Urinary bladder (tissue), 4 donors: ENCODE data around the gene SLC18A3. TPM values are rescaled to one million over a fixed set of nuclear protein-coding genes. Genes with fewer than 3 reads are reported as not detected.

Experiments used
- DNase-seq: peaks from one replicate; pipeline ENCODE4 v3.0.0-alpha.2; 2015; ENCODE audit errors: extremely low spot score
- H3K27ac ChIP-seq: one replicate; pipeline ENCODE4 v1.5.1; 2013; ENCODE audit warnings: low read depth, mild to moderate bottlenecking, moderate library complexity
- H3K36me3 ChIP-seq: one replicate; pipeline ENCODE4 v1.6.1; 2013; ENCODE audit warnings: mild to moderate bottlenecking, moderate library complexity; ENCODE audit not compliant: insufficient read depth
- H3K4me1 ChIP-seq: one replicate; pipeline ENCODE4 v1.6.1; 2013; ENCODE audit warnings: mild to moderate bottlenecking, moderate library complexity; ENCODE audit not compliant: insufficient read depth
- H3K4me3 ChIP-seq: one replicate; pipeline ENCODE4 v1.5.1; 2013; ENCODE audit warnings: low read depth, low read length
- WGBS: extraction: QIAGEN DNeasy Blood & Tissue Kit; methylation state at CpG from one replicate; pipeline ENCODE4 v1.1.7; 2013; 5-methylcytosine and 5-hydroxymethylcytosine counted together
- polyA plus RNA-seq: library from polyadenylated mRNA; stranded (reverse); fragments of 200-250 nt; gene quantifications from one replicate; pipeline ENCODE4 v1.2.3, GENCODE V29; 2013
- total RNA-seq: library from RNA; depleted of rRNA; stranded (reverse); fragments of >200 nt; gene quantifications from one replicate; pipeline ENCODE4 v1.2.3, GENCODE V29; 2014
- donor health status: healthy with polysubstance abuse.
- donor health status: healthy.

The SLC18A3 gene
- total and polyA plus RNA-seq, 2 donors: 0.11 to 0.70 TPM

DNA sequence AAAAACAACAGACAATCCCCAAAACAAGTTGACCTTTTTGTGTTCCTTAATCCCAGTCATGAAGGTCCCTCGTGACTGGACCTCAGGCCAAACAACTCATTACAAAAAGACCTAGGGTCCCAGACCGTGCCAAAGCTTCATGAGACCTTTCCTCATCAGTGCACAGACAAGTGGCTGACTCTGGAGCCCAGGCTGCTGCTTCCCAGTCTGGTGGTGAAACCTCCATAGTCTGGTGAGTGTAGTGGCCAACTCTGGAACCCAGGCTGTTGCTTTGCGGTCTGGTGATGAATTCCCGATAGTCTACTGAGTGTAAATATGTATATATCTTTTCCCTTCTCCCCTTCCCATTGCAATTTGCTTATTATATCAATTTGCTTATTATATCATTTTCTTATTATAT, 22.1 kb upstream of the SLC18A3 start:
- no peak for DNase-seq

GRCh38 chr10:49592726-49593563, 17.2 kb upstream of the SLC18A3 start:
- Histone ChIP-seq H3K27ac (no peak overlapping the region), H3K4me3 (no peak overlapping the region), H3K36me3 (no peaks in the 10 kb centered on the region), H3K4me1 (no peaks in the 10 kb centered on the region)
- no peak for DNase-seq
- 36% methylated on average over 9 of the region's 9 CpGs for WGBS

More for the DNA sequence above, 22.1 kb upstream of the SLC18A3 start:
- no peaks in the 10 kb centered on the region for H3K4me1 ChIP-seq
- no peaks in the 10 kb centered on the region for H3K36me3 ChIP-seq
- H3K27ac ChIP-seq: no peak overlapping the region
- no peak overlapping the region for H3K4me3 ChIP-seq
- 76% methylated on average over 4 of the region's 4 CpGs for WGBS

- WGBS: 83% methylated on average over 6 of the region's 6 CpGs
- Histone ChIP-seq H3K36me3 (no peaks in the 10 kb centered on the region), H3K4me3 (no peak overlapping the region), H3K27ac (no peak overlapping the region), H3K4me1 (no peaks in the 10 kb centered on the region)
- DNase-seq: no peak
These were observed 16.6 kb upstream of the SLC18A3 start for GRCh38 chr10:49593564-49593875.

- H3K4me1 ChIP-seq: no peaks in the 10 kb centered on the region
- no peaks in the 10 kb centered on the region for H3K36me3 ChIP-seq
- 71% methylated on average over 4 of the region's 4 CpGs for WGBS
- H3K4me3 ChIP-seq: no peak overlapping the region
- no peak overlapping the region for H3K27ac ChIP-seq
- no peak for DNase-seq
These were observed 16.1 kb upstream of the SLC18A3 start for GRCh38 chr10:49593998-49594397.

DNA sequence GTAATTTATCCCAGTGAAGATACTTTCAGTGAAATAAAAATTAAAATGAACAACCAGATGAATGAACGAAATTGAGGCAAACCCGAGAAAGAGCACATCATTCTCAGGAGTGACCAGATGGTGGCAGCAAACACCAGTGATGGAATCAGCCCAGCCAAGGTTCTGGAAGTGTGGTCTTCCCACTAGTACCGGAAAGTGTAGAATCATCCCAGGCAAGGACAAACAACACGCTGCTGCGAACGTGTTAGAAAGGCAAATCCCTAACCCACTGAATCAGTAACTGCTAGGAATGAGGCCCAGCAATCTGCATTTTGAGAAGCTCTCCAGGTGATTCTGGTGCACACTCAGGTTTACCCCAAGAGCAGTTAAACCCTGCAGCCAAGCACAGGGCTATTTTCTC, 15.5 kb upstream of the SLC18A3 start:
- WGBS: 2% methylated on average over 6 of the region's 6 CpGs
- no peak overlapping the region for H3K27ac ChIP-seq
- H3K4me3 ChIP-seq: no peak overlapping the region
- DNase-seq: no peak
- H3K36me3 ChIP-seq: no peaks in the 10 kb centered on the region
- H3K4me1 ChIP-seq: no peaks in the 10 kb centered on the region

DNA sequence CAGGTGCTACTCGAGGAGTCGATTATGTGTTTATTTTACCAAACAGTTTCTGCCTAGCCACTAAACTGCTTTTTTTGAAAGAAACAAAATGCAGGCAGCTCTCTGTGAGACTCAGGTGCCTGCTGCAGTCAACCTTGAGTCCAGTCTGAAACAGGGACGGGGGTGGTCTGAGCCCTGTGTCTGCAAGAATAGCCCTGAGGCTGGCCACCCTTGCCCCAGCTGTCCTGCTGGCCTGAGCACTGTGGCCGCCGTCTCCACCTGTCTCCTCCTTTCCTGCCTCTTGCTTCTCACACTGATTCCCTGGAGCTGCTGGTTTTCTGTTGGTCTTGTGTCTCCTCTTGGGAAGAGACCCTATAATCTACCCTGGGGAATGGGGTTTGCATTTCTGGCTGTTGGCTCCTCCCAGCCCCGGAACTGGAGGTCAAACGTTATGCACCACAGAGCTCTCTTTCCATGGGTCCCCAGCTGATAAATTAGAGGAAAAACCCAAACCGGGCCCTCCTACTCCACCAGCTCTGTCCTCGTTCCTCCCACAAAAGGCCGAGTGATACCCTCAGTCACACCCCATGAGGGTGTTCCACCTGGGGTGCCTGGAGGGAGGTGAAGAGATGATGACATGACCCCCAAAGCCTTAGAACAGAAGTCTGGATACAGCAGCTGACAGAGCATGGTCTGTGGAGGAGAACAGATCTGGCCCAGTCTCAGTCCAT, 15.0 kb upstream of the SLC18A3 start:
- 61% methylated on average over 10 of the region's 10 CpGs for WGBS

GRCh38 chr10:49595713-49596492, 14.2 kb upstream of the SLC18A3 start:
- no peak overlapping the region for H3K27ac ChIP-seq
- DNase-seq: no peak
- H3K4me1 ChIP-seq: no peaks in the 10 kb centered on the region
- WGBS: 67% methylated on average over 13 of the region's 13 CpGs
- no peak overlapping the region for H3K4me3 ChIP-seq
- H3K36me3 ChIP-seq: no peaks in the 10 kb centered on the region

More for the DNA sequence above, 15.0 kb upstream of the SLC18A3 start:
- no peak overlapping the region for H3K27ac ChIP-seq
- H3K4me1 ChIP-seq: no peaks in the 10 kb centered on the region
- H3K4me3 ChIP-seq: no peak overlapping the region
- DNase-seq: no peak
- no peaks in the 10 kb centered on the region for H3K36me3 ChIP-seq

- Histone ChIP-seq H3K4me1 (no peaks in the 10 kb centered on the region), H3K27ac (no peak overlapping the region), H3K4me3 (no peak overlapping the region), H3K36me3 (no peaks in the 10 kb centered on the region)
- WGBS: 32% methylated on average over 3 of the region's 3 CpGs
- DNase-seq: no peak
These were observed 13.7 kb upstream of the SLC18A3 start for GRCh38 chr10:49596493-49596809.

- no peak for DNase-seq
- 67% methylated on average over 3 of the region's 3 CpGs for WGBS
- Histone ChIP-seq H3K27ac (no peak overlapping the region), H3K36me3 (no peaks in the 10 kb centered on the region), H3K4me1 (no peaks in the 10 kb centered on the region), H3K4me3 (no peak overlapping the region)
These were observed 13.3 kb upstream of the SLC18A3 start for GRCh38 chr10:49596836-49597235.

GRCh38 chr10:49597426-49598163, 12.5 kb upstream of the SLC18A3 start:
- 73% methylated on average over 11 of the region's 11 CpGs for WGBS
- Histone ChIP-seq H3K36me3 (no peaks in the 10 kb centered on the region), H3K4me1 (no peaks in the 10 kb centered on the region), H3K4me3 (no peak overlapping the region), H3K27ac (no peak overlapping the region)
- no peak for DNase-seq

GRCh38 chr10:49598164-49598856, 11.8 kb upstream of the SLC18A3 start:
- H3K27ac ChIP-seq: no peak overlapping the region
- 72% methylated on average over 8 of the region's 8 CpGs for WGBS
- no peak overlapping the region for H3K4me3 ChIP-seq
- no peaks in the 10 kb centered on the region for H3K4me1 ChIP-seq
- H3K36me3 ChIP-seq: no peaks in the 10 kb centered on the region
- no peak for DNase-seq

- WGBS: 61% methylated on average over 4 of the region's 4 CpGs
- Histone ChIP-seq H3K36me3 (no peaks in the 10 kb centered on the region), H3K4me1 (no peaks in the 10 kb centered on the region), H3K4me3 (no peak overlapping the region), H3K27ac (no peak overlapping the region)
- DNase-seq: no peak
These were observed 11.1 kb upstream of the SLC18A3 start for GRCh38 chr10:49598986-49599385.

DNA sequence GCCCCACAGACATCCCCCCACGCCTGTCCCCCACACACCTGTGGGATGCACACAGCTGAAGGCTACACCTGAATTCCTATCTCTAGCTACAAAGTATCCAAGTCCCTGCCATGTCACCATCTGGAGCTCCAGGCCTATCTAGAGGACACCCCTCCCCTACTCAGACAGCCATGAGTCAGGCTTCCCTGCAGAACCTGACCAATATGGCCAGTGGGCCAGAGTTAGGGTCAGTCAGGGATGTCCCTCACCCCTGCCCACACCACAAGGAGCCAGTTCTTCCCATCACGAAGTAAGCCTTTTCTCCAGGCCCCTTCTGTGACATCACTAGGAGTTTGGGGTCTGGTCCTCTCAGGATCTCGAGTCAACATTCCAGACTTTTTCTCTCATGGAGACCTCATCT, 10.6 kb upstream of the SLC18A3 start:
- no peak overlapping the region for H3K4me3 ChIP-seq
- WGBS: 74% methylated on average over 3 of the region's 3 CpGs
- no peak overlapping the region for H3K27ac ChIP-seq
- no peaks in the 10 kb centered on the region for H3K36me3 ChIP-seq
- DNase-seq: no peak
- H3K4me1 ChIP-seq: no peaks in the 10 kb centered on the region
